ENCODE results near the gene BLACAT1.
"Not testable (repeated sequence)": the region's sequence is repeated elsewhere in the genome, so short reads cannot be mapped to it uniquely, and the experiment has no call there.

BLACAT1 gene

GRCh38 chr1:205482587-205482986 lies 26.7 kb upstream of the BLACAT1 start:
- H3K9me3 ChIP-seq (ENCODE audit: control insufficient read depth, low read length); H3K4me3 ChIP-seq (ENCODE audit: insufficient read depth in 1 of 2, low read depth in 1 of 2, low read length in 2 of 2); H3K79me1 ChIP-seq (replicated peaks; ENCODE audit: low read length, poor library complexity, severe bottlenecking); H4K91ac ChIP-seq (ENCODE audit: low read length); H3K23ac ChIP-seq (ENCODE audit: low read length in 2 of 2); H3K14ac ChIP-seq (ENCODE audit: low read length in 2 of 2); H2BK120ac ChIP-seq (ENCODE audit: low read depth, low read length); H3K18ac ChIP-seq (ENCODE audit: low read depth in 1 of 2, low read length in 2 of 2); H3K36me3 ChIP-seq (ENCODE audit: control insufficient read depth in 1 of 2, insufficient read depth in 2 of 2, low read depth in 1 of 2, low read length in 2 of 2); H3K9ac ChIP-seq (ENCODE audit: low read length); H4K8ac ChIP-seq (ENCODE audit: low read length); H3K27ac ChIP-seq (ENCODE audit: low read length, poor library complexity, severe bottlenecking); H2AFZ ChIP-seq (ENCODE audit: low read depth, low read length); H2BK12ac ChIP-seq (ENCODE audit: low read length in 2 of 2); H3K4me1 ChIP-seq (ENCODE audit: control insufficient read depth, insufficient read depth, low read depth, low read length); H3K4ac ChIP-seq (ENCODE audit: low read depth in 1 of 2, low read length in 2 of 2); H3K4me2 ChIP-seq (ENCODE audit: low read length, poor library complexity, severe bottlenecking); H2BK5ac ChIP-seq (ENCODE audit: low read depth, low read length, poor library complexity, severe bottlenecking); H2BK15ac ChIP-seq (ENCODE audit: low read depth, poor library complexity, severe bottlenecking); H2AK5ac ChIP-seq (ENCODE audit: low read length, severe bottlenecking); DNase-seq: not testable (repeated sequence)
- whole genome bisulfite sequencing: 94% methylated on average over 10 of the region's 11 CpGs
- peaks cover 52 to 89% of the 10 kb centered on the region in 2 experiments for H3K27me3 ChIP-seq (ENCODE audit: control insufficient read depth in 1 of 2, insufficient read depth in 1 of 2, low read length in 2 of 2)

GRCh38 chr1:205481629-205482151 lies 25.8 kb upstream of the BLACAT1 start:
- no peak overlapping the region for H4K91ac ChIP-seq (ENCODE audit: low read length)
- no peaks in the 10 kb centered on the region for H3K79me1 ChIP-seq (replicated peaks; ENCODE audit: low read length, poor library complexity, severe bottlenecking)
- no peak overlapping the region for H4K8ac ChIP-seq (ENCODE audit: low read length)
- peaks cover 55 to 88% of the 10 kb centered on the region in 2 experiments for H3K27me3 ChIP-seq (ENCODE audit: control insufficient read depth in 1 of 2, insufficient read depth in 1 of 2, low read length in 2 of 2)
- H3K9ac ChIP-seq (ENCODE audit: low read length): no peak overlapping the region
- no peak overlapping the region for H2BK120ac ChIP-seq (ENCODE audit: low read depth, low read length)
- no peaks in the 10 kb centered on the region for H3K9me3 ChIP-seq (ENCODE audit: control insufficient read depth, low read length)
- H3K18ac ChIP-seq (ENCODE audit: low read depth in 1 of 2, low read length in 2 of 2): no peak overlapping the region
- no peak overlapping the region for H3K23ac ChIP-seq (ENCODE audit: low read length in 2 of 2)
- H2AFZ ChIP-seq (ENCODE audit: low read depth, low read length): no peak overlapping the region
- no peak overlapping the region for H2BK5ac ChIP-seq (ENCODE audit: low read depth, low read length, poor library complexity, severe bottlenecking)
- H3K4me3 ChIP-seq (ENCODE audit: insufficient read depth in 1 of 2, low read depth in 1 of 2, low read length in 2 of 2): no peak overlapping the region
- H2AK5ac ChIP-seq (ENCODE audit: low read length, severe bottlenecking): no peak overlapping the region
- H3K27ac ChIP-seq (ENCODE audit: low read length, poor library complexity, severe bottlenecking): no peak overlapping the region
- H3K36me3 ChIP-seq (ENCODE audit: control insufficient read depth in 1 of 2, insufficient read depth in 2 of 2, low read depth in 1 of 2, low read length in 2 of 2): no peaks in the 10 kb centered on the region
- no peak overlapping the region for H2BK12ac ChIP-seq (ENCODE audit: low read length in 2 of 2)
- WGBS: 76% methylated on average over 15 of the region's 15 CpGs
- no peak overlapping the region for H3K4ac ChIP-seq (ENCODE audit: low read depth in 1 of 2, low read length in 2 of 2)
- H3K4me1 ChIP-seq (ENCODE audit: control insufficient read depth, insufficient read depth, low read depth, low read length): peaks cover 5% of the 10 kb centered on the region
- no peak overlapping the region for H3K14ac ChIP-seq (ENCODE audit: low read length in 2 of 2)
- DNase-seq: no peak
- H3K4me2 ChIP-seq (ENCODE audit: low read length, poor library complexity, severe bottlenecking): no peak overlapping the region
- H2BK15ac ChIP-seq (ENCODE audit: low read depth, poor library complexity, severe bottlenecking): no peak overlapping the region

- no peak overlapping the region for H3K23ac ChIP-seq (ENCODE audit: low read length in 2 of 2)
- no peak overlapping the region for H2BK12ac ChIP-seq (ENCODE audit: low read length in 2 of 2)
- no peak overlapping the region for H3K27ac ChIP-seq (ENCODE audit: low read length, poor library complexity, severe bottlenecking)
- peaks cover 55 to 88% of the 10 kb centered on the region in 2 experiments for H3K27me3 ChIP-seq (ENCODE audit: control insufficient read depth in 1 of 2, insufficient read depth in 1 of 2, low read length in 2 of 2)
- H4K8ac ChIP-seq (ENCODE audit: low read length): no peak overlapping the region
- H4K91ac ChIP-seq (ENCODE audit: low read length): no peak overlapping the region
- peaks cover 5% of the 10 kb centered on the region for H3K4me1 ChIP-seq (ENCODE audit: control insufficient read depth, insufficient read depth, low read depth, low read length)
- H2AFZ ChIP-seq (ENCODE audit: low read depth, low read length): no peak overlapping the region
- peak overlapping the region in 1 of 2 experiments; percentile 20 for H3K14ac ChIP-seq (ENCODE audit: low read length in 2 of 2)
- H3K4me3 ChIP-seq (ENCODE audit: insufficient read depth in 1 of 2, low read depth in 1 of 2, low read length in 2 of 2): no peak overlapping the region
- H3K18ac ChIP-seq (ENCODE audit: low read depth in 1 of 2, low read length in 2 of 2): no peak overlapping the region
- no peak overlapping the region for H2BK15ac ChIP-seq (ENCODE audit: low read depth, poor library complexity, severe bottlenecking)
- WGBS: 55% methylated on average over 11 of the region's 11 CpGs
- no peak overlapping the region for H3K9ac ChIP-seq (ENCODE audit: low read length)
- H3K4me2 ChIP-seq (ENCODE audit: low read length, poor library complexity, severe bottlenecking): no peak overlapping the region
- no peak overlapping the region for H3K4ac ChIP-seq (ENCODE audit: low read depth in 1 of 2, low read length in 2 of 2)
- H2AK5ac ChIP-seq (ENCODE audit: low read length, severe bottlenecking): no peak overlapping the region
- no peaks in the 10 kb centered on the region for H3K79me1 ChIP-seq (replicated peaks; ENCODE audit: low read length, poor library complexity, severe bottlenecking)
- no peaks in the 10 kb centered on the region for H3K36me3 ChIP-seq (ENCODE audit: control insufficient read depth in 1 of 2, insufficient read depth in 2 of 2, low read depth in 1 of 2, low read length in 2 of 2)
- H3K9me3 ChIP-seq (ENCODE audit: control insufficient read depth, low read length): no peaks in the 10 kb centered on the region
- no peak overlapping the region for H2BK120ac ChIP-seq (ENCODE audit: low read depth, low read length)
- no peak overlapping the region for H2BK5ac ChIP-seq (ENCODE audit: low read depth, low read length, poor library complexity, severe bottlenecking)
- DNase-seq: no peak
These were observed 25.4 kb upstream of the BLACAT1 start for GRCh38 chr1:205481218-205481617.

- Histone ChIP-seq H4K8ac (ENCODE audit: low read length) (no peak overlapping the region), H2AFZ (ENCODE audit: low read depth, low read length) (no peak overlapping the region), H3K4me1 (ENCODE audit: control insufficient read depth, insufficient read depth, low read depth, low read length) (peaks cover 5% of the 10 kb centered on the region), H3K36me3 (ENCODE audit: control insufficient read depth in 1 of 2, insufficient read depth in 2 of 2, low read depth in 1 of 2, low read length in 2 of 2) (no peaks in the 10 kb centered on the region), H3K4me2 (ENCODE audit: low read length, poor library complexity, severe bottlenecking) (no peak overlapping the region), H3K27me3 (ENCODE audit: control insufficient read depth in 1 of 2, insufficient read depth in 1 of 2, low read length in 2 of 2) (peaks cover 55 to 90% of the 10 kb centered on the region in 2 experiments), H2BK15ac (ENCODE audit: low read depth, poor library complexity, severe bottlenecking) (no peak overlapping the region), H3K9me3 (ENCODE audit: control insufficient read depth, low read length) (peaks cover 6% of the 10 kb centered on the region), H3K4me3 (ENCODE audit: insufficient read depth in 1 of 2, low read depth in 1 of 2, low read length in 2 of 2) (no peak overlapping the region), H3K14ac (ENCODE audit: low read length in 2 of 2) (no peak overlapping the region), H2BK12ac (ENCODE audit: low read length in 2 of 2) (no peak overlapping the region), H3K9ac (ENCODE audit: low read length) (no peak overlapping the region), H3K23ac (ENCODE audit: low read length in 2 of 2) (no peak overlapping the region), H2BK120ac (ENCODE audit: low read depth, low read length) (no peak overlapping the region), H2BK5ac (ENCODE audit: low read depth, low read length, poor library complexity, severe bottlenecking) (no peak overlapping the region), H3K4ac (ENCODE audit: low read depth in 1 of 2, low read length in 2 of 2) (no peak overlapping the region), H3K18ac (ENCODE audit: low read depth in 1 of 2, low read length in 2 of 2) (no peak overlapping the region), H2AK5ac (ENCODE audit: low read length, severe bottlenecking) (no peak overlapping the region), H3K79me1 (replicated peaks; ENCODE audit: low read length, poor library complexity, severe bottlenecking) (no peaks in the 10 kb centered on the region), H4K91ac (ENCODE audit: low read length) (no peak overlapping the region), H3K27ac (ENCODE audit: low read length, poor library complexity, severe bottlenecking) (no peak overlapping the region)
- no peak for DNase-seq
- WGBS: 64% methylated on average over 12 of the region's 17 CpGs
These were observed 24.6 kb upstream of the BLACAT1 start for GRCh38 chr1:205480349-205480985.

Measured in mesenchymal stem cell (in vitro differentiated cells and primary cell).